GM23338 (cell line): ENCODE results near the gene TMEM114. TPM values are rescaled to one million over a fixed set of nuclear protein-coding genes. Genes with fewer than 3 reads are reported as not detected.
A peak's percentile ranks its signal among the peaks of the same experiment; 100 is the strongest.

Experiments used
- ATAC-seq: fragments of 200-7000 bp; cut with Tn5 transposase; 3 replicates; pipeline ENCODE4 v1.9.1; 2020
- DNase-seq: peaks from one replicate; pipeline ENCODE4 v3.0.0-alpha.2; 2015; ENCODE audit warnings: low spot score
- H2AFZ ChIP-seq: fragments of 200-600 bp; sonication (generic); 2 replicates; pipeline ENCODE4 v1.8.0; 2016; ENCODE audit warnings: antibody characterized with exemption, mild to moderate bottlenecking, moderate library complexity
- H3F3A ChIP-seq: fragments of 200-600 bp; sonication (generic); replicated peaks from 2 replicates; pipeline ENCODE4 v1.8.0; 2017; ENCODE audit warnings: antibody characterized with exemption, mixed run types, low read depth
- H3K27ac ChIP-seq: fragments of 200-600 bp; sonication (generic); 2 replicates; pipeline ENCODE4 v1.6.1; 2016; ENCODE audit warnings: low read depth
- H3K27me3 ChIP-seq: fragments of 200-600 bp; sonication (generic); 2 replicates; pipeline ENCODE4 v1.8.0; 2016; ENCODE audit warnings: mild to moderate bottlenecking, mixed run types, moderate library complexity; ENCODE audit not compliant: insufficient read depth
- H3K36me3 ChIP-seq: fragments of 200-600 bp; sonication (generic); 2 replicates; pipeline ENCODE4 v1.8.0; 2016; ENCODE audit warnings: mild to moderate bottlenecking; ENCODE audit not compliant: insufficient read depth
- H3K4me1 ChIP-seq: fragments of 200-600 bp; sonication (generic); 2 replicates; pipeline ENCODE4 v1.8.0; 2016; ENCODE audit warnings: mild to moderate bottlenecking, moderate library complexity; ENCODE audit not compliant: insufficient read depth
- H3K4me2 ChIP-seq: fragments of 200-600 bp; sonication (generic); 2 replicates; pipeline ENCODE4 v1.7.1; 2017; ENCODE audit warnings: mixed run types
- H3K4me3 ChIP-seq: fragments of 200-600 bp; sonication (generic); 2 replicates; pipeline ENCODE4 v1.6.1; 2016; ENCODE audit warnings: mixed run types
- H3K79me2 ChIP-seq: fragments of 200-600 bp; sonication (generic); replicated peaks from 2 replicates; pipeline ENCODE4 v1.8.0; 2017; ENCODE audit warnings: mild to moderate bottlenecking; ENCODE audit not compliant: insufficient read depth
- H3K9me2 ChIP-seq: fragments of 200-600 bp; sonication (generic); 2 replicates; pipeline ENCODE4 v1.8.0; 2017; ENCODE audit not compliant: insufficient read depth
- H4K20me1 ChIP-seq: fragments of 200-600 bp; sonication (generic); replicated peaks from 2 replicates; pipeline ENCODE4 v1.8.0; 2017; ENCODE audit warnings: mild to moderate bottlenecking; ENCODE audit not compliant: insufficient read depth
- H3K27ac Mint-ChIP-seq: 2 replicates; pipeline ENCODE4 v1.8.0; 2020; ENCODE audit warnings: inconsistent platforms, mild to moderate bottlenecking, moderate library complexity, mixed read lengths
- H3K27me3 Mint-ChIP-seq: 3 replicates; pipeline ENCODE4 v1.8.0; 2022; ENCODE audit warnings: low read depth, mild to moderate bottlenecking, moderate library complexity, mixed read lengths, inconsistent platforms; ENCODE audit not compliant: insufficient read depth, poor library complexity
- H3K36me3 Mint-ChIP-seq: 3 replicates; pipeline ENCODE4 v1.8.0; 2021; ENCODE audit warnings: low read depth, mild to moderate bottlenecking, inconsistent platforms, moderate library complexity, mixed read lengths
- H3K4me1 Mint-ChIP-seq: 3 replicates; pipeline ENCODE4 v1.8.0; 2020; ENCODE audit warnings: mild to moderate bottlenecking, inconsistent platforms, mixed read lengths
- H3K4me3 Mint-ChIP-seq: 3 replicates; pipeline ENCODE4 v1.8.0; 2021; ENCODE audit warnings: moderate library complexity, mild to moderate bottlenecking, inconsistent platforms, mixed read lengths
- H3K9me3 Mint-ChIP-seq: 3 replicates; pipeline ENCODE4 v1.8.0; 2020; ENCODE audit warnings: moderate library complexity, mild to moderate bottlenecking, inconsistent platforms, mixed read lengths
- CREB1 ChIP-seq: fragments of 250-450 bp; sonication (Bioruptor Pico); IDR thresholded peaks from 2 replicates; pipeline ENCODE4 v1.5.0; 2020; ENCODE audit warnings: low read depth, mild to moderate bottlenecking, moderate library complexity
- CTCF ChIP-seq, 2 experiments: fragments of 200-600 bp in 1 of 2; sonication (generic) in 1 of 2; conservative IDR thresholded peaks; 2 replicates each; pipeline versions ENCODE4 v1.5.1 to v1.6.1; 2016 to 2017; ENCODE audit warnings: antibody characterized with exemption in 2 of 2, low read depth in 2 of 2, mild to moderate bottlenecking in 2 of 2, moderate library complexity in 1 of 2
- ETS1 ChIP-seq: IDR thresholded peaks from 2 replicates; pipeline ENCODE4 v1.6.1; 2016; ENCODE audit warnings: antibody characterized with exemption
- EZH2 ChIP-seq: fragments of 200-600 bp; sonication (generic); IDR thresholded peaks from one replicate; pipeline ENCODE4 v1.8.0; 2017; ENCODE audit warnings: antibody characterized with exemption, mild to moderate bottlenecking, low read depth; ENCODE audit not compliant: unreplicated experiment
- EZH2phosphoT487 ChIP-seq: fragments of 200-600 bp; sonication (generic); IDR thresholded peaks from one replicate; pipeline ENCODE4 v1.8.1; 2018; ENCODE audit warnings: antibody characterized with exemption; ENCODE audit not compliant: unreplicated experiment
- JUNB ChIP-seq: IDR thresholded peaks from one replicate; pipeline ENCODE4 v1.6.1; 2016; ENCODE audit warnings: antibody characterized with exemption; ENCODE audit not compliant: unreplicated experiment
- NANOG ChIP-seq: IDR thresholded peaks from 2 replicates; pipeline ENCODE4 v1.6.1; 2016; ENCODE audit warnings: antibody characterized with exemption, borderline replicate concordance
- POLR2AphosphoS5 ChIP-seq: IDR thresholded peaks from 2 replicates; pipeline ENCODE4 v1.6.1; 2016; ENCODE audit warnings: antibody characterized with exemption, low read depth
- STAT1 ChIP-seq: IDR thresholded peaks from one replicate; pipeline ENCODE4 v1.6.1; 2016; ENCODE audit warnings: antibody characterized with exemption; ENCODE audit not compliant: unreplicated experiment
- ZNF114 ChIP-seq: fragments of 250-450 bp; sonication (Bioruptor Pico); IDR thresholded peaks from 2 replicates; pipeline ENCODE4 v1.5.0; 2020; ENCODE audit warnings: mild to moderate bottlenecking, moderate library complexity
- ZNF331 ChIP-seq: fragments of 250-450 bp; sonication (Bioruptor Pico); IDR thresholded peaks from 2 replicates; pipeline ENCODE4 v1.5.0; 2020; ENCODE audit warnings: low read depth, mild to moderate bottlenecking, moderate library complexity
- ZNF462 ChIP-seq: fragments of 250-450 bp; sonication (Bioruptor Pico); IDR thresholded peaks from 2 replicates; pipeline ENCODE4 v1.5.0; 2020; ENCODE audit warnings: mild to moderate bottlenecking, moderate library complexity
- polyA plus RNA-seq: library from polyadenylated mRNA; unstranded; fragments of >200 nt; fragmentation: Nextera tagmentation; extraction: Ambion mirVana; gene quantifications from 2 replicates; pipeline ENCODE4 v1.2.1, GENCODE V29; 2016
- total RNA-seq: library from RNA; depleted of rRNA; stranded (reverse); fragments of >200 nt; shearing (Covaris generic); gene quantifications from 2 replicates; pipeline ENCODE4 v1.2.3, GENCODE V29; 2014

TMEM114 gene
- total and polyA plus RNA-seq, 2 experiments from 2014 or later: 0.47 to 0.52 TPM

DNA sequence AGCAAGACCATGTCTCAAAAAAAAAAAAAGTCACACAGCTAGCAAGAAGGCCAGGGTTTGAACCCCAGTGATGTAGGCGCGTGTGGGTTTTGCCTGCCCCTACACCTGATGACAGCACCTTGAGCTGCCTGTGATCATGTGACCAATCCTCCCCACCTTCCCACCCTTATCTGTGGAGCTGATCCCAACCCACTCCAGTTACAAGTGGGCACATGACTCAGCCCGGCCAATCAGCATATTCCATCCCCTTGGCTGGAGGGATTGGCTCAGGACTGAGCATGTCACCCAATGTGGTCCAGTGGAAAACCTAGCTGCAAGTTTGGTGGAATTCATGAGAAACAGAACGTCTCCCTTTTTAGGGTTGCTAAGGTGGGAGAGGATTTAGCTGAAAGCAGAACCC is 6.6 kb downstream of the TMEM114 start:
- Mint-ChIP-seq H3K9me3 (0 out of 3 replicates have a peak, but pooled peaks cover 2% of the 10 kb centered on the region), H3K4me3 (no peak overlapping the region), H3K27ac (no peak overlapping the region), H3K4me1 (peaks cover 13% of the 10 kb centered on the region), H3K27me3 (peaks cover 12% of the 10 kb centered on the region), H3K36me3 (no peaks in the 10 kb centered on the region; the same call in 2 of the 3 replicates)
- no peak overlapping the region for H3K4me2 ChIP-seq
- no peaks in the 10 kb centered on the region for H3K79me2 ChIP-seq
- no peaks in the 10 kb centered on the region; the same call in 1 of the 2 replicates for H3K9me2 ChIP-seq
- no peaks in the 10 kb centered on the region; the same call in 1 of the 2 replicates for H3K4me1 ChIP-seq
- no peak overlapping the region for H3K4me3 ChIP-seq
- peaks cover 17% of the 10 kb centered on the region for H3K27me3 ChIP-seq
- peak; percentile 44 for ATAC-seq
- H3K27ac ChIP-seq: no peak overlapping the region
- H2AFZ ChIP-seq: peak overlapping the region; percentile 20; the same call in 1 of the 2 replicates
- no peak for TF ChIP-seq JUNB
- TF ChIP-seq CTCF (conservative IDR thresholded peaks at IDR 0.05; ENCODE audit: low read depth in 2 of 2): no peak
- TF ChIP-seq STAT1: no peak
- TF ChIP-seq ZNF462 (CRISPR knock-in tag): no peak
- no peak for TF ChIP-seq POLR2AphosphoS5
- no peak for TF ChIP-seq ZNF331 (CRISPR knock-in tag)
- no peak for TF ChIP-seq EZH2
- no peak for TF ChIP-seq ETS1
- TF ChIP-seq NANOG: no peak
- TF ChIP-seq CREB1: no peak
- TF ChIP-seq ZNF114 (CRISPR knock-in tag): no peak
- TF ChIP-seq EZH2phosphoT487: no peak
- no peaks in the 10 kb centered on the region for H3F3A ChIP-seq
- no peaks in the 10 kb centered on the region for H3K36me3 ChIP-seq
- H4K20me1 ChIP-seq: no peaks in the 10 kb centered on the region
- peak; percentile 53 for DNase-seq
